GM12872 (cell line): ENCODE measurements around the gene ORC4.

Experiments used
- TF ChIP-seq, protein P1 (sequence below): IDR thresholded peaks from 3 replicates; pipeline ENCODE4 v1.5.1; 2011; ENCODE audit warnings: low read depth, mild to moderate bottlenecking, low read length, moderate library complexity; ENCODE audit not compliant: insufficient read depth

Gene ORC4

DNA sequence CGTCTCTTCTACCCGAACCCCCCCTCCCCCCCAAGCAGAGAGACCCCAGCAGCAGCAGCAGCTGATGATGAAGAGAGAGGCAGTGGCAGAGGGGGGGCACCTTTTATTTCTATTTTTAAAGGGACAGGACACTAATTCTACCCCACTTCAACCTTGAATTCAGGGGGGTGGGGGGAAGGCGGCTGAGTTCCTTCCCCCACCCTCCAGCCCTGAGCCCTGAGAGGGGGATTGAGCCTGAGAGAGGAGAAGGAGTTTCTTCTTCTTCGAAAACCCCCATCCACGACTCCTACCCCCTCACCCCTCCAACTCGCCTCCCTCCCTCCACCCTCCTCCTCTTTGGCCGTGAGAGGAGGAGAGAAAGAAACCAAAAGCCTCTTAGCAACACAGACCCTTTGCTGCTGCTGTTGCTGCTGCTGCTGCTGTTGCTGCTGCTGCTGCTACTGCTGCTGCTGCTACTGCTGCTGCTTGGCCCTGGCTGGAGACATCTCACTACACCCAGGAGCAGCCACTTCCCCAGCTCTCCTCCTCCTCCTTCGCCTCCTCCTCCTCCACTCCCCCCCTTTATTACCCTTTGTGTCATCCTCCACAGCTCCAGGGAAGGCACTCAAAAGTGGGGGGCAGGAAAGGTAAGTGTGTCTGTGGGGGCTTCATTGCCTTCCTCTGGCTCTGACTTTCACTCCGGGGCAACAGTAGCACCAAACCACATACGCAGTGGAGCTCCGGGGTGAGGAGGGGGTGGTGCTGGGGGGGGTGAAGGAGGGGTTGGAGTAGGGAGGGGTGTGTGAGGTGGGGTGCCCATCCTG, 723 bp upstream of the ORC4 start, which contains the start of gene MBD5:
Gene MBD5 (plus strand): TSS at position 33 of the 803 bp plus-strand sequence.
- TF ChIP-seq, protein P1, sequence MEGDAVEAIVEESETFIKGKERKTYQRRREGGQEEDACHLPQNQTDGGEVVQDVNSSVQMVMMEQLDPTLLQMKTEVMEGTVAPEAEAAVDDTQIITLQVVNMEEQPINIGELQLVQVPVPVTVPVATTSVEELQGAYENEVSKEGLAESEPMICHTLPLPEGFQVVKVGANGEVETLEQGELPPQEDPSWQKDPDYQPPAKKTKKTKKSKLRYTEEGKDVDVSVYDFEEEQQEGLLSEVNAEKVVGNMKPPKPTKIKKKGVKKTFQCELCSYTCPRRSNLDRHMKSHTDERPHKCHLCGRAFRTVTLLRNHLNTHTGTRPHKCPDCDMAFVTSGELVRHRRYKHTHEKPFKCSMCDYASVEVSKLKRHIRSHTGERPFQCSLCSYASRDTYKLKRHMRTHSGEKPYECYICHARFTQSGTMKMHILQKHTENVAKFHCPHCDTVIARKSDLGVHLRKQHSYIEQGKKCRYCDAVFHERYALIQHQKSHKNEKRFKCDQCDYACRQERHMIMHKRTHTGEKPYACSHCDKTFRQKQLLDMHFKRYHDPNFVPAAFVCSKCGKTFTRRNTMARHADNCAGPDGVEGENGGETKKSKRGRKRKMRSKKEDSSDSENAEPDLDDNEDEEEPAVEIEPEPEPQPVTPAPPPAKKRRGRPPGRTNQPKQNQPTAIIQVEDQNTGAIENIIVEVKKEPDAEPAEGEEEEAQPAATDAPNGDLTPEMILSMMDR: no peak

DNA sequence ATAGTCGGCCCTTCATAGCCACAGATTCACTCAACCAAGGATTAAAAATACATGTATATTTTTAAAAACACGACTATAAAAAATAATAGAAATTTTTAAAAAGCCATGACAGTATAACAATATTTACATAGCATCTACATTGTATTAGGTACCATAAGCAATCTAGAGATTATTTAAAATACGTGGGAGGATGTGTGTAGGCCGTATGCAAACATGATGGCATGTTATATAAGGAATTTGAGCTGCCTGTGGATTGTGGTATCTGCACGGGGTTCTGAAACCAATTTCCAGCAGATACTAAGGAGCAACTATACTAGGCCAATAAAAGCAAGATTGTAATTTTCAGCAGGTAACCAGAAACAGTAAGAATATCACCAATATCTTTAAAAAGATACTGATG, 5.9 kb downstream of the ORC4 start:
- TF ChIP-seq, protein P1: no peak

DNA sequence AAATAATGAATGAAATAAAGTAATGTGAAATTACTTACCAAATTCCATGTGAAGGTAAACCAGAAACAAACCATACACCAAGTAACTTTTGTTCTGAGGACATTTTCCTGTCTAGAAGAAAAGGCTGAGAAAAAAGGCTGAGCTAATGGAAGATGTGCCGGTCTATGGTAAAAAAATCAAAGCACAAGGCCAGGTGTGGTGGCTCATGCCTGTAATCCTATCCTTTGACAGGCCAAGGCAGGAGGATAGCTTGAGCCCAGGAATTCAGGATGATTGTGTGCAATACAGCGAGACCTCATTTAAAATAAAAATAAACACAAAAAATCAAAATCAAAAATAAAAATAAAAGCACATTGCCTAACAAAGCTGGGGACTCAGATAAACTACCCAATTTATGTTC, 6.7 kb downstream of the ORC4 start:
- TF ChIP-seq, protein P1: no peak

DNA sequence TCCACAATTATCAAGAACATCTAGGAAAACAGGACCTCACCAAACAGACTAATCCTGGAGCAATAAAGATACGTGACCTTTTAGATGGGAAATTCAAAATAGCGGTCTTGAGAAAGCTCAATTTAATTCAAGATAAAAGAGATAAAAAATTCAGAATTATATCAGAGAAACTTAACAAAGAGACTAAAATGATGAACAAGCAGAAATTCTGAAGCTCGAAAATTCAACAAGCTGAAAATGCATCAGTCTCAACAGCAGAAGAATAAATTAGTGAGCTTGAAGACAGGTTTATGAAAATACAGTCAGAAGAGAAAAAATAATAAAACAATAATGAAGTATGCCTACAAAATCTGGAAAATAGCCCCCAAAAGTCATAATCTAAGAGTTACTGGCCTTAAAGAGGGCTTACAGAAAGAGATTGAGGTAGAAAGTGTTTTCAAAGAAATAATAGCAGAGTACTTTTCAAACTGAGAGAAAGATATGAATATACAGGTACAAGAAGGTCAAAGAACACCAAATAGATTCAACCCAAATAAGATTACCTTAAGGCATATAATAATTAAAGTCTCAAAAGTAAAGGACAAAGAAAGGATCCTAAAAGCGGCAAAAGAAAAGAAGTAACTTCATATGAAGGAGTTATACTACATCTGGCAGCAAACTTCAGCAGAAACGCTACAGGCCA, 13.2 kb downstream of the ORC4 start:
- TF ChIP-seq, protein P1: no peak

DNA sequence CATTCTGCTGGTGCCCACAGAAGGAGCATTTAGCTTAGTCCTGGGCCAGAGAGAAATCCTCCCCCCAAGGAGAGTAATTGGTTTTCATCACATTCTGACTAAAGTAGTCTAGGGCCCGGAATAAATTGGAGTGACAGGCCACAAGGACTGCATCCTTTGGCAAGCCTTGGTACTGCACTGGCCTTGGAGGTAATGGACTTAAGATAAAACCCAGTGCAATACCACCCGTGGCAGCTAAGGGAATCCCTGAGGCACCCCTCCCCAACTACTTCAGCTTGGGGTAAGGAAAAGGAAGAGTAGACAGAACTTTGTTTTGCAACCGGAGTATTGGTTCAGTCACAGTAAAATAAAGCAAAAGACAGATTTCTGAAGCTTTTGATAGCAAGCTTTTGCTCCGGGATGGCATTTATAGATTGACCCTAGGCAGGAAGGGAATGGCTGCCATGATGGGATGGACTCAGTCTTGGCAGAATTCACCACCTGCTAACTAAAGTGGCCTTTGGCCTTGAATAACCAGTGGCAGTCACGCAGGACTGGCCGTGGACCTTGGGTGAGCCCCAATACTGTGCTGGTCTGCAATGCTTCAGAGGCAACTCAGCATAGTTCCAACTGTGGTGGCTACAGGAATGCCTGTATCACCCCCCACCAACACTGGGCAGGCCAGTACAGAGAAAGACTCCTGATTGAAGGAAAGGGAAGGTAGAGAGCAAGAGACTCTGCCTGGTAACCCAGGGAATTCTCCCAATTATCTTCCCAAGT, 14.1 kb downstream of the ORC4 start:
- TF ChIP-seq, protein P1: no peak

DNA sequence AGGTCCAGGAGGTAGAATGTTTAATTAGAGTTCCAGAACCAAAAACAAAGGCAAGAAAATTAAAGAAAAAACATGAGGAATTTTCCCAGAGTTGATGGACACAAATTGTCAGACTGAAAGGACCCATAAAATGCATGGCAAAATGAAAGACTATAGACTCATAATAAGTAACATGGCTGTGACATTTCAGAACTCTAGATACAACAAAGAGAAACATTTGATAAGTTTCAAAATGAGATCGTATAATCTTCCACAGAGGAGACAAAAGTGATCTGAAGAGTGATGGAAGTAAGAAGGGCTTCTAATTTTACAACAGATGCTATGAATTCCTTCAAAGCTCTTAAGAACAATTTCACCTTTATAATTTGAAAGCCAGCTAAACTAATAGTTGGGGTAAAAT, 20.4 kb downstream of the ORC4 start:
- TF ChIP-seq, protein P1: no peak

DNA sequence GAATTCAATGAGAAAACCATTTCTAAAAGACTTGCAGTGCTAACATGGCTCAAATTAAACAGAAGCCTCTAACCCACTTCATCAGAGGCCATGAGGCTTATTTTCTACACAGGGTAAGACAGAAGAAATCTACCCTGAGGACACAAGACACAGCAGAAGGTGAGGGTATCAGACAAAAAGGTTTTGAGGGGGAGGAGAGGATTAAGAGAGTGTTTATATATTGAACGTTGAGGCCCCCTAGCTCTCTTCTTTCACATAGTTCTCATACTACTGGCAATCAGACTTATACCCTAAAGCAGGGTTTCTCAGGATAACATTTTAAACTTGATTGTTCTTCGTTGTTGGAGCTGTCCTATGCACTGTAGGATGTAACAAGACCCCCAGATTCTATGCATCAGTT, 21.4 kb downstream of the ORC4 start:
- TF ChIP-seq, protein P1: no peak
